ENCODE measurements around the gene SYTL5. TPM values are rescaled to one million over a fixed set of nuclear protein-coding genes. Genes with fewer than 3 reads are reported as not detected.

SYTL5 gene
- total and polyA plus RNA-seq, 4 donors: 0.09 to 2.8 (median 1.0) TPM

DNA sequence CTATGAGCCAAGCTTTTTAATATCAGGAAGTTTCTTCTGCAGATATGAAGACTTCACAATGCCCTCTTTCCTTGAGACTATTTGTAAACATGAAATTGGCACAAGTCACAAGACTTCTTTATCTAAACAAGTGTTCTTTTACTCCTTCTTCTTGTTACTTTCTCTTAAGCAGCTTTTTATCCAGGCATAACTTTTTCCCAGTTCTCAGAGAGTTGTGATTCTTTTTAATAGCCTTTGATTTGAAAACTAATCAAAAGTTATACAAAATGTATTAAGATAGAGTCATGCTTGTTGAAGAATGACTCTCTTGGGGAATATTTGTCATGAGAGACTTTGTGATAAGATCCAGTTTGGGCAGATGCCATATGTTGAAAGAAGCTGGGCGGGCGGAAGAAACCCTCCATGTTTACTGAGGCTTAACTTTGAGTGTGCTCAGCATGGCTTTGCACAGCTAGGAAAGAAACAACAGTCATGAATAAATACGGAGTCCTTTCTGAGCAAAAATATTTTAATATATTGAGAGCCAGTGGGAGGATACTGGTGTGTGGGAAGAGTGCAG is 39.3 kb downstream of the SYTL5 start:
- Histone ChIP-seq H3K9me3 (ENCODE audit: control insufficient read depth in 4 of 4, low read length in 3 of 4) (no peaks in the 10 kb centered on the region), H3K36me3 (ENCODE audit: control insufficient read depth in 4 of 4, insufficient read depth in 3 of 4, low read depth in 1 of 4, low read length in 3 of 4) (no peaks in the 10 kb centered on the region), H3K4me1 (ENCODE audit: control insufficient read depth in 4 of 4, insufficient read depth in 4 of 4, low read length in 3 of 4) (no peaks in the 10 kb centered on the region), H3K9ac (ENCODE audit: low read depth in 1 of 2, low read length in 2 of 2) (no peak overlapping the region), H3K27ac (ENCODE audit: low read depth in 1 of 2, low read length in 2 of 2) (no peak overlapping the region), H3K4me3 (ENCODE audit: low read depth in 1 of 3, low read length in 3 of 3) (no peak overlapping the region), H3K27me3 (ENCODE audit: control insufficient read depth in 4 of 4, insufficient read depth in 4 of 4, low read length in 3 of 4) (no peaks in the 10 kb centered on the region)
- no peak for DNase-seq (ENCODE audit: low spot score)
- TF ChIP-seq TAF1 (conservative IDR thresholded peaks at IDR 0.05): no peak
- no peak for TF ChIP-seq SP1 (IDR thresholded peaks at IDR 0.05)
- no peak for TF ChIP-seq HNF4A (conservative IDR thresholded peaks at IDR 0.05)
- TF ChIP-seq ATF3 (IDR thresholded peaks at IDR 0.05): no peak
- WGBS: 80% methylated on average over 3 of the region's 3 CpGs

DNA sequence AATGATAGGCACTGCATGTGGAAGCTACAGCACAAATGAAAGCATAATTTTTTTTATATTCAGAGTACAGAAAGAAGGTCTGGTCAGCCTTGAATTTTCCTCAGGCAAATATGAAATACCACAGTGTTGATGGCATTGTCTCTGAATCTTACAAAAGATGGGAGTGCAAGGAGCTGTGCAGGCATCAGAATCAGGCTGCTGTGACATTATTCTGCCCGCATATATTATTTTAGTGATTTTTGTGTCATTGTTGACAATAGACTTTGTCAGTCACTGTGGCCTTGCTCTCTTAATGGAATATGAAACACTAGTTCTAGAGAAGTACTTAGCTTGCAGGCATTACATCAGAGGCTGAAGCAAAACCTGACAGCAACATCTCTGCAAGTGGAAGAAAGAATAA is 42.5 kb downstream of the SYTL5 start:
- DNase-seq (ENCODE audit: low spot score): no peak

More for the DNA sequence above, 42.5 kb downstream of the SYTL5 start:
- H3K9me3 ChIP-seq (ENCODE audit: control insufficient read depth in 4 of 4, low read length in 3 of 4): no peaks in the 10 kb centered on the region
- WGBS: 94% methylated on average over 1 of the region's 1 CpG
- no peak overlapping the region for H3K4me3 ChIP-seq (ENCODE audit: low read depth in 1 of 3, low read length in 3 of 3)
- H3K27ac ChIP-seq (ENCODE audit: low read depth in 1 of 2, low read length in 2 of 2): no peak overlapping the region
- no peaks in the 10 kb centered on the region for H3K4me1 ChIP-seq (ENCODE audit: control insufficient read depth in 4 of 4, insufficient read depth in 4 of 4, low read length in 3 of 4)
- no peak for TF ChIP-seq RXRA (IDR thresholded peaks at IDR 0.05)
- no peak for TF ChIP-seq TAF1 (conservative IDR thresholded peaks at IDR 0.05)
- TF ChIP-seq, protein P1, sequence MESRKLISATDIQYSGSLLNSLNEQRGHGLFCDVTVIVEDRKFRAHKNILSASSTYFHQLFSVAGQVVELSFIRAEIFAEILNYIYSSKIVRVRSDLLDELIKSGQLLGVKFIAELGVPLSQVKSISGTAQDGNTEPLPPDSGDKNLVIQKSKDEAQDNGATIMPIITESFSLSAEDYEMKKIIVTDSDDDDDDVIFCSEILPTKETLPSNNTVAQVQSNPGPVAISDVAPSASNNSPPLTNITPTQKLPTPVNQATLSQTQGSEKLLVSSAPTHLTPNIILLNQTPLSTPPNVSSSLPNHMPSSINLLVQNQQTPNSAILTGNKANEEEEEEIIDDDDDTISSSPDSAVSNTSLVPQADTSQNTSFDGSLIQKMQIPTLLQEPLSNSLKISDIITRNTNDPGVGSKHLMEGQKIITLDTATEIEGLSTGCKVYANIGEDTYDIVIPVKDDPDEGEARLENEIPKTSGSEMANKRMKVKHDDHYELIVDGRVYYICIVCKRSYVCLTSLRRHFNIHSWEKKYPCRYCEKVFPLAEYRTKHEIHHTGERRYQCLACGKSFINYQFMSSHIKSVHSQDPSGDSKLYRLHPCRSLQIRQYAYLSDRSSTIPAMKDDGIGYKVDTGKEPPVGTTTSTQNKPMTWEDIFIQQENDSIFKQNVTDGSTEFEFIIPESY (IDR thresholded peaks at IDR 0.05): no peak
- no peak for TF ChIP-seq REST (IDR thresholded peaks at IDR 0.05)
- TF ChIP-seq HNF4G (IDR thresholded peaks at IDR 0.05): no peak
- TF ChIP-seq YY1 (IDR thresholded peaks at IDR 0.05): no peak
- TF ChIP-seq HNF4A (conservative IDR thresholded peaks at IDR 0.05): no peak
- no peak for TF ChIP-seq SP1 (IDR thresholded peaks at IDR 0.05)
- no peak for TF ChIP-seq NR2F2 (IDR thresholded peaks at IDR 0.05)
- TF ChIP-seq, protein P2, sequence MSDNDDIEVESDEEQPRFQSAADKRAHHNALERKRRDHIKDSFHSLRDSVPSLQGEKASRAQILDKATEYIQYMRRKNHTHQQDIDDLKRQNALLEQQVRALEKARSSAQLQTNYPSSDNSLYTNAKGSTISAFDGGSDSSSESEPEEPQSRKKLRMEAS (IDR thresholded peaks at IDR 0.05): no peak
- no peak for TF ChIP-seq RAD21 (IDR thresholded peaks at IDR 0.05)
- TF ChIP-seq FOXA1 (IDR thresholded peaks at IDR 0.05): no peak
- no peak for TF ChIP-seq EGR1 (IDR thresholded peaks at IDR 0.05; ENCODE audit: low read depth in 2 of 2)
- TF ChIP-seq ATF3 (IDR thresholded peaks at IDR 0.05): no peak
- TF ChIP-seq CTCF (IDR thresholded peaks at IDR 0.05; ENCODE audit: low read depth, low read length, missing input control): no peak
- no peak for TF ChIP-seq FOXA2 (IDR thresholded peaks at IDR 0.05)
- no peak for TF ChIP-seq JUND (IDR thresholded peaks at IDR 0.05)
- TF ChIP-seq GABPA (IDR thresholded peaks at IDR 0.05 in 1 of 2, conservative IDR thresholded peaks at IDR 0.05 in 1 of 2): no peak
- peaks cover 0 to 2% (median 0%) of the 10 kb centered on the region in 4 donors for H3K27me3 ChIP-seq (ENCODE audit: control insufficient read depth in 4 of 4, insufficient read depth in 4 of 4, low read length in 3 of 4)
- no peaks in the 10 kb centered on the region for H3K36me3 ChIP-seq (ENCODE audit: control insufficient read depth in 4 of 4, insufficient read depth in 3 of 4, low read depth in 1 of 4, low read length in 3 of 4)
- H3K9ac ChIP-seq (ENCODE audit: low read depth in 1 of 2, low read length in 2 of 2): no peak overlapping the region

All from liver (tissue), 9 donors.